Prostate gland (tissue), 2 donors: Measurements from ENCODE around the gene CDC45.

ENCODE experiments used
- POLR2A ChIP-seq: fragments of 450-650 bp; IDR thresholded peaks from one replicate; pipeline ENCODE4 v1.6.1; 2016; ENCODE audit warnings: antibody characterized with exemption, mild to moderate bottlenecking
- POLR2AphosphoS5 ChIP-seq: sonication (generic); formaldehyde crosslinking; IDR thresholded peaks from one replicate; pipeline ENCODE4 v1.6.1; 2017; ENCODE audit warnings: antibody characterized with exemption
- TF ChIP-seq, protein P1 (sequence below), 4 experiments: fragments of 200-600 bp in 2 of 4; fragments of 450-650 bp in 2 of 4; sonication (generic) in 2 of 4; IDR thresholded peaks; 1 replicate in 3 of 4; 2 replicates in 1 of 4; pipeline ENCODE4 v1.5.1; 2016 to 2019; ENCODE audit warnings: antibody characterized with exemption in 4 of 4, mild to moderate bottlenecking in 2 of 4, moderate library complexity in 2 of 4

DNA sequence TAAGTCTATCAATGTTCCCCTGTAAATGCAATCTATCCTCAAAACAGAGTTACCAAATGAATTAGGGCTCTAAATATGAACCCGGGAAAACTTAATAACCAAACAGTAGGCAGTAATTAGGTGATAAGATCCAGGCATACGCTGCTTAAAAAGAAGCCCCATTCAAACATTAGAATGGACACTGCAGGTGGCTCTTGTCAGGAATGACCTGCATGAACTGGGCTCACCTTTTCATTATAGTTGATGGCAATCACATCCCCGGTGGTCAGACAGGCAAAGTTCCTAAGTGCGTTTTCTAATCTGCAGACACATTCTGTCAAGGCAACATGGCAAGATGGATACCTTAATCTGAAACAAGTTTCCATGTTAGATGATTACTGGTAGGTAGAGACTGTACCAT, 14.7 kb upstream of the CDC45 start:
- TF ChIP-seq, protein P1, sequence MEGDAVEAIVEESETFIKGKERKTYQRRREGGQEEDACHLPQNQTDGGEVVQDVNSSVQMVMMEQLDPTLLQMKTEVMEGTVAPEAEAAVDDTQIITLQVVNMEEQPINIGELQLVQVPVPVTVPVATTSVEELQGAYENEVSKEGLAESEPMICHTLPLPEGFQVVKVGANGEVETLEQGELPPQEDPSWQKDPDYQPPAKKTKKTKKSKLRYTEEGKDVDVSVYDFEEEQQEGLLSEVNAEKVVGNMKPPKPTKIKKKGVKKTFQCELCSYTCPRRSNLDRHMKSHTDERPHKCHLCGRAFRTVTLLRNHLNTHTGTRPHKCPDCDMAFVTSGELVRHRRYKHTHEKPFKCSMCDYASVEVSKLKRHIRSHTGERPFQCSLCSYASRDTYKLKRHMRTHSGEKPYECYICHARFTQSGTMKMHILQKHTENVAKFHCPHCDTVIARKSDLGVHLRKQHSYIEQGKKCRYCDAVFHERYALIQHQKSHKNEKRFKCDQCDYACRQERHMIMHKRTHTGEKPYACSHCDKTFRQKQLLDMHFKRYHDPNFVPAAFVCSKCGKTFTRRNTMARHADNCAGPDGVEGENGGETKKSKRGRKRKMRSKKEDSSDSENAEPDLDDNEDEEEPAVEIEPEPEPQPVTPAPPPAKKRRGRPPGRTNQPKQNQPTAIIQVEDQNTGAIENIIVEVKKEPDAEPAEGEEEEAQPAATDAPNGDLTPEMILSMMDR (IDR thresholded peaks at IDR 0.05): no peak
- TF ChIP-seq POLR2A (no peak), POLR2AphosphoS5 (no peak)
